Spleen (tissue), 11 donors: Measurements from ENCODE around the gene ARVCF. TPM values are rescaled to one million over a fixed set of nuclear protein-coding genes. Genes with fewer than 3 reads are reported as not detected.
"Not testable (repeated sequence)": the region's sequence is repeated elsewhere in the genome, so short reads cannot be mapped to it uniquely, and the experiment has no call there.

Experiments used
- DNase-seq: peaks from one replicate; pipeline ENCODE4 v3.0.0-alpha.2; 2020
- H3K27ac ChIP-seq, 8 donors: fragments of 200-600 bp; sonication (generic) in 7 of 8; 1 replicate in 4 of 8; 2 replicates in 4 of 8; pipeline versions ENCODE4 v1.5.0 to v1.8.0; 2016 to 2021; ENCODE audit warnings: inconsistent platforms in 4 of 8, mild to moderate bottlenecking in 4 of 8, moderate library complexity in 1 of 8
- H3K27me3 ChIP-seq, 7 donors: fragments of 200-600 bp; sonication (generic) in 6 of 7; replicated peaks in 1 of 7; 1 replicate in 4 of 7; 2 replicates in 3 of 7; pipeline versions ENCODE4 v1.5.0 to v1.8.0; 2016 to 2021; ENCODE audit warnings: inconsistent platforms in 3 of 7, mild to moderate bottlenecking in 1 of 7
- H3K36me3 ChIP-seq, 6 donors: fragments of 200-600 bp; sonication (generic) in 5 of 6; 1 replicate in 4 of 6; 2 replicates in 2 of 6; pipeline versions ENCODE4 v1.5.0 to v1.8.0; 2016 to 2021; ENCODE audit warnings: inconsistent platforms in 2 of 6
- H3K4me1 ChIP-seq, 6 donors: fragments of 200-600 bp; sonication (generic) in 5 of 6; 1 replicate in 3 of 6; 2 replicates in 3 of 6; pipeline versions ENCODE4 v1.5.0 to v1.8.0; 2016 to 2021; ENCODE audit warnings: inconsistent platforms in 3 of 6
- H3K4me3 ChIP-seq, 8 donors: fragments of 200-600 bp; sonication (generic) in 7 of 8; 1 replicate in 4 of 8; 2 replicates in 4 of 8; pipeline versions ENCODE4 v1.5.0 to v1.8.0; 2016 to 2021; ENCODE audit warnings: inconsistent platforms in 4 of 8, mild to moderate bottlenecking in 4 of 8, moderate library complexity in 2 of 8
- H3K9me3 ChIP-seq, 8 donors: fragments of 200-600 bp; sonication (generic) in 7 of 8; 1 replicate in 4 of 8; 2 replicates in 4 of 8; pipeline versions ENCODE4 v1.5.0 to v1.8.0; 2016 to 2021; ENCODE audit warnings: inconsistent platforms in 4 of 8
- CTCF ChIP-seq, 11 experiments: fragments of 200-600 bp in 7 of 11; fragments of 450-650 bp in 4 of 11; sonication (generic) in 4 of 11; IDR thresholded peaks in 8 of 11; conservative IDR thresholded peaks in 3 of 11; 1 replicate in 7 of 11; 2 replicates in 4 of 11; pipeline versions ENCODE4 v1.4.0 to v1.8.0; 2016 to 2021; ENCODE audit warnings: antibody characterized with exemption in 11 of 11, inconsistent platforms in 4 of 11, mild to moderate bottlenecking in 1 of 11
- POLR2A ChIP-seq, 3 donors: fragments of 450-650 bp; IDR thresholded peaks; one replicate each; pipeline ENCODE4 v1.5.1; 2017; ENCODE audit warnings: antibody characterized with exemption in 3 of 3, mild to moderate bottlenecking in 1 of 3
- POLR2AphosphoS5 ChIP-seq, 3 donors: sonication (generic); formaldehyde crosslinking; IDR thresholded peaks; one replicate each; pipeline ENCODE4 v1.5.1; 2017; ENCODE audit warnings: antibody characterized with exemption in 3 of 3
- WGBS, 5 donors: extraction: QIAGEN DNeasy Blood & Tissue Kit in 3 of 5; methylation state at CpG; one replicate each; pipeline versions ENCODE4 v1.1.5 to v1.1.7; 2013 to 2018; 5-methylcytosine and 5-hydroxymethylcytosine counted together
- intact Hi-C: fragments of 100-400 bp; cut with DNase I; formaldehyde crosslinking; loops from one replicate; pipeline ENCODE4 v1.15.0; 2023; ENCODE audit warnings: low total_unique reads
- polyA plus RNA-seq, 3 donors: library from polyadenylated mRNA; stranded (reverse); fragments of 200-250 nt; gene quantifications; one replicate each; pipeline ENCODE4 v1.2.1, GENCODE V29; 2013
- total RNA-seq, 7 donors: library from RNA; depleted of rRNA in 3 of 7; stranded (reverse); fragments of >200 nt in 3 of 7; fragmentation: NEBNext Ultra II Directional in 4 of 7; extraction: Animal tissue kit (Norgen Biotek cat#: 25700) in 4 of 7; gene quantifications; one replicate each; pipeline versions ENCODE4 v1.1.0 to v1.2.1, GENCODE V29; 2016 to 2021
- donor health status: healthy with polysubstance abuse.
- donor health status: DM: no; HTN: no; CAD: no; lungs with moderate emphysema.
- donor health status: DM: no; HTN: no; CAD: no.
- donor health status: Bipolar disorder and iron deficiency.
- donor health status: healthy.
- donor health status: DM: no; HTN: no; CAD: no.
- donor health status: DM: yes; HTN: yes; CAD: no.

The ARVCF gene
- total and polyA plus RNA-seq, 10 donors: 9.4 to 96.7 (median 27.6) TPM

- no peaks in the 10 kb centered on the region for H3K27me3 ChIP-seq
- peaks cover 0 to 10% (median 7%) of the 10 kb centered on the region in 8 donors for H3K9me3 ChIP-seq
- H3K27ac ChIP-seq: peak overlapping the region; percentile 76 to 95 (median 90)
- peak overlapping the region; percentile 64 to 81 (median 74) for H3K4me3 ChIP-seq
- H3K36me3 ChIP-seq: peaks cover 0 to 22% (median 0%) of the 10 kb centered on the region in 6 donors
- H3K4me1 ChIP-seq: peaks cover 23 to 76% (median 41%) of the 10 kb centered on the region in 6 donors
- intact Hi-C loops: no loop called here
- no peak for DNase-seq
- 68 to 83% (median 72%) methylated on average over 16 to 21 of the region's 21 CpGs for WGBS, 5 donors
- TF ChIP-seq POLR2AphosphoS5 (IDR thresholded peaks at IDR 0.05): no peak
- no peak for TF ChIP-seq POLR2A (IDR thresholded peaks at IDR 0.05)
- TF ChIP-seq CTCF (IDR thresholded peaks at IDR 0.05 in 8 of 11, conservative IDR thresholded peaks at IDR 0.05 in 3 of 11): no peak
Measured at GRCh38 chr22:19940536-19941364, 75.9 kb downstream of the ARVCF start.

GRCh38 chr22:19937616-19938473 is 78.8 kb downstream of the ARVCF start:
- Histone ChIP-seq H3K9me3 (peaks cover 0 to 19% (median 16%) of the 10 kb centered on the region in 8 donors), H3K4me1 (peaks cover 12 to 64% (median 29%) of the 10 kb centered on the region in 6 donors), H3K36me3 (peaks cover 0 to 32% (median 0%) of the 10 kb centered on the region in 6 donors), H3K4me3 (no peak overlapping the region), H3K27ac (peak overlapping the region in 5 of 8 donors; percentile 14 to 50 (median 36)), H3K27me3 (no peaks in the 10 kb centered on the region)
- peak; percentile 24 for DNase-seq
- intact Hi-C loops: no loop called here
- no peak for TF ChIP-seq CTCF (IDR thresholded peaks at IDR 0.05 in 8 of 11, conservative IDR thresholded peaks at IDR 0.05 in 3 of 11)
- no peak for TF ChIP-seq POLR2A (IDR thresholded peaks at IDR 0.05)
- TF ChIP-seq POLR2AphosphoS5 (IDR thresholded peaks at IDR 0.05): no peak
- 82 to 93% (median 85%) methylated on average over 16 of the region's 16 CpGs for WGBS, 5 donors

- intact Hi-C loops: no loop called here
- H3K27me3 ChIP-seq: no peaks in the 10 kb centered on the region
- peaks cover 8 to 61% (median 28%) of the 10 kb centered on the region in 6 donors for H3K4me1 ChIP-seq
- DNase-seq: no peak
- TF ChIP-seq POLR2A (IDR thresholded peaks at IDR 0.05): no peak
- TF ChIP-seq POLR2AphosphoS5 (IDR thresholded peaks at IDR 0.05): no peak
- H3K36me3 ChIP-seq: peaks cover 0 to 32% (median 0%) of the 10 kb centered on the region in 6 donors
- 96 to 99% (median 98%) methylated on average over 7 of the region's 7 CpGs for WGBS, 5 donors
- peaks cover 0 to 19% (median 16%) of the 10 kb centered on the region in 8 donors for H3K9me3 ChIP-seq
- H3K27ac ChIP-seq: peak overlapping the region in 1 of 8 donors; percentile 38
- H3K4me3 ChIP-seq: no peak overlapping the region
Measured at GRCh38 chr22:19936513-19936912, 80.1 kb downstream of the ARVCF start.

GRCh38 chr22:19935123-19935718 is 81.4 kb downstream of the ARVCF start:
- 88 to 96% (median 92%) methylated on average over 11 of the region's 11 CpGs for WGBS, 5 donors
- intact Hi-C loops, H3K27me3 ChIP-seq, H3K4me3 ChIP-seq, DNase-seq: not testable (repeated sequence)
- H3K9me3 ChIP-seq: peaks cover 0 to 19% (median 16%) of the 10 kb centered on the region in 8 donors
- H3K36me3 ChIP-seq: peaks cover 0 to 39% (median 0%) of the 10 kb centered on the region in 6 donors
- peaks cover 0 to 48% (median 17%) of the 10 kb centered on the region in 6 donors for H3K4me1 ChIP-seq
- peak overlapping the region in 1 of 8 donors; percentile 36 for H3K27ac ChIP-seq
